ENCODE results near the gene TPSB2.

- TF ChIP-seq CTCF (conservative IDR thresholded peaks at IDR 0.05) (no peak), EZH2 (IDR thresholded peaks at IDR 0.05; ENCODE audit: low read depth) (no peak)
These were observed 32.6 kb downstream of the TPSB2 start for GRCh38 chr16:1197237-1197866.
